HCT116 (cell line): ENCODE measurements around the gene FBXO34. TPM values are rescaled to one million over a fixed set of nuclear protein-coding genes. Genes with fewer than 3 reads are reported as not detected.

Source experiments
- ATAC-seq: fragments of 200-7000 bp; cut with Tn5 transposase; 2 replicates; pipeline ENCODE4 v1.9.1; 2020; ENCODE audit warnings: mild to moderate bottlenecking, moderate library complexity
- BruUV-seq: library from RNA; stranded (reverse); fragments of 400-500 nt; replicated peaks from 2 replicates; lab custom pipeline; 2021; lab: Mats Ljungman, UMichigan
- CTCF ChIA-PET: fragments of 300-600 bp; sonication (Branson Sonifier 250); formaldehyde crosslinking; loops from one replicate; lab custom pipeline; 2021; ENCODE audit warnings: antibody characterized with exemption; lab: Charles Lee
- POLR2A ChIA-PET: fragments of 300-600, 350-600 bp; sonication (Branson Sonifier 250); formaldehyde crosslinking; loops from one replicate; lab custom pipeline; 2021; ENCODE audit warnings: antibody characterized with exemption; lab: Charles Lee
- RAD21 ChIA-PET, 2 experiments: fragments of 300-600 bp; sonication (Branson Sonifier 250); formaldehyde crosslinking; loops; one replicate each; lab custom pipeline; 2023; ENCODE audit warnings: low total read pairs in 2 of 2; ENCODE audit not compliant: uncharacterized antibody in 2 of 2, unreplicated experiment in 2 of 2, low non-redundant PET in 1 of 2; lab: Charles Lee
- DNase-seq: peaks from one replicate; pipeline ENCODE4 v3.0.0-alpha.2; 2010; ENCODE audit warnings: low read depth, low spot score
- H2AFZ ChIP-seq: fragments of 200-600 bp; shearing (Covaris generic), sonication (generic); 2 replicates; pipeline ENCODE4 v1.6.1; 2017; ENCODE audit warnings: low read depth, mixed run types, mixed read lengths, antibody characterized with exemption, low read length; ENCODE audit not compliant: poor library complexity, severe bottlenecking
- H3K27ac ChIP-seq: 2 replicates; pipeline ENCODE4 v1.5.1; 2012; ENCODE audit warnings: low read depth, low read length
- H3K27me3 ChIP-seq: fragments of 200-600 bp; sonication (generic); 2 replicates; pipeline ENCODE4 v1.6.1; 2016; ENCODE audit warnings: mixed run types, low read length, mixed read lengths; ENCODE audit not compliant: insufficient read depth
- H3K36me3 ChIP-seq, 2 experiments: fragments of 200-500 bp in 1 of 2; fragments of 200-600 bp in 1 of 2; sonication (Bioruptor generic) in 1 of 2; sonication (generic) in 1 of 2; 2 replicates each; pipeline versions ENCODE4 v1.5.1 to v1.6.1; 2014 to 2016; ENCODE audit warnings: low read length in 2 of 2, inconsistent platforms in 1 of 2, mixed read lengths in 1 of 2, mixed run types in 1 of 2; ENCODE audit not compliant: insufficient read depth in 2 of 2, control insufficient read depth in 1 of 2
- H3K4me1 ChIP-seq, 2 experiments: fragments of 200-600 bp in 1 of 2; sonication (generic) in 1 of 2; 2 replicates each; pipeline versions ENCODE4 v1.5.1 to v1.6.1; 2012 to 2017; ENCODE audit warnings: low read length in 2 of 2, inconsistent platforms in 1 of 2, mild to moderate bottlenecking in 1 of 2, mixed read lengths in 1 of 2, mixed run types in 1 of 2, moderate library complexity in 1 of 2; ENCODE audit not compliant: insufficient read depth in 2 of 2, control insufficient read depth in 1 of 2
- H3K4me2 ChIP-seq: fragments of 200-600 bp; sonication (generic); 2 replicates; pipeline ENCODE4 v1.6.1; 2017; ENCODE audit warnings: mixed run types, low read length, mixed read lengths
- H3K4me3 ChIP-seq, 2 experiments: fragments of 200-600 bp in 1 of 2; sonication (generic) in 1 of 2; replicated peaks in 1 of 2; 2 replicates each; pipeline ENCODE4 v1.5.1; 2011 to 2016; ENCODE audit warnings: low read length in 2 of 2, control low read depth in 1 of 2, low read depth in 1 of 2, mild to moderate bottlenecking in 1 of 2, mixed read lengths in 1 of 2, mixed run types in 1 of 2
- H3K79me2 ChIP-seq: fragments of 200-600 bp; sonication (generic); 2 replicates; pipeline ENCODE4 v1.6.1; 2017; ENCODE audit warnings: mild to moderate bottlenecking, mixed run types, low read length, moderate library complexity, mixed read lengths; ENCODE audit not compliant: insufficient read depth
- H3K9ac ChIP-seq: fragments of 200-600 bp; sonication (generic); 2 replicates; pipeline ENCODE4 v1.6.1; 2016; ENCODE audit warnings: low read length, mixed read lengths
- H3K9me2 ChIP-seq: fragments of 200-600 bp; sonication (generic), shearing (Covaris generic); 2 replicates; pipeline ENCODE4 v1.6.1; 2017; ENCODE audit warnings: mixed run types, mild to moderate bottlenecking, moderate library complexity; ENCODE audit not compliant: insufficient read depth
- H3K9me3 ChIP-seq, 2 experiments: fragments of 200-500 bp in 1 of 2; fragments of 200-600 bp in 1 of 2; sonication (Bioruptor generic) in 1 of 2; sonication (generic) in 1 of 2; 2 replicates each; pipeline ENCODE4 v1.6.1; 2014 to 2017; ENCODE audit warnings: low read length in 2 of 2, mixed read lengths in 2 of 2, inconsistent platforms in 1 of 2, low read depth in 1 of 2, mild to moderate bottlenecking in 1 of 2, mixed run types in 1 of 2, moderate library complexity in 1 of 2; ENCODE audit not compliant: control insufficient read depth in 1 of 2, insufficient read depth in 1 of 2
- H4K20me1 ChIP-seq: fragments of 200-600 bp; sonication (generic), shearing (Covaris generic); 2 replicates; pipeline ENCODE4 v1.6.1; 2017; ENCODE audit warnings: mixed run types, mild to moderate bottlenecking, moderate library complexity; ENCODE audit not compliant: insufficient read depth
- CBX3 ChIP-seq: IDR thresholded peaks from 2 replicates; pipeline ENCODE4 v1.6.1; 2012; ENCODE audit warnings: low read depth
- CEBPB ChIP-seq: IDR thresholded peaks from 2 replicates; pipeline ENCODE4 v1.6.1; 2012; ENCODE audit warnings: low read depth
- CTCF ChIP-seq, 3 experiments: fragments of 200-600 bp in 1 of 3; sonication (generic) in 1 of 3; IDR thresholded peaks in 2 of 3; conservative IDR thresholded peaks in 1 of 3; 2 replicates each; pipeline ENCODE4 v1.5.1; 2012 to 2017; ENCODE audit warnings: low read depth in 2 of 3, low read length in 2 of 3, antibody characterized with exemption in 1 of 3, borderline replicate concordance in 1 of 3, control low read depth in 1 of 3, mild to moderate bottlenecking in 1 of 3, mixed read lengths in 1 of 3, mixed run types in 1 of 3, moderate library complexity in 1 of 3; ENCODE audit not compliant: insufficient read depth in 1 of 3
- EGR1 ChIP-seq: IDR thresholded peaks from 2 replicates; pipeline ENCODE4 v1.6.1; 2012; ENCODE audit warnings: low read depth
- ELF1 ChIP-seq: IDR thresholded peaks from 2 replicates; pipeline ENCODE4 v1.6.1; 2012; ENCODE audit warnings: low read depth, borderline replicate concordance
- EZH2 ChIP-seq: fragments of 200-600 bp; sonication (generic); IDR thresholded peaks from 2 replicates; pipeline ENCODE4 v1.6.1; 2017; ENCODE audit warnings: antibody characterized with exemption, mixed run types
- JUND ChIP-seq: IDR thresholded peaks from 2 replicates; pipeline ENCODE4 v1.6.1; 2012
- MAX ChIP-seq: IDR thresholded peaks from 2 replicates; pipeline ENCODE4 v1.6.1; 2012
- POLR2A ChIP-seq: IDR thresholded peaks from 2 replicates; pipeline ENCODE4 v1.7.0; 2011; ENCODE audit warnings: borderline replicate concordance; ENCODE audit not compliant: insufficient read depth, insufficient read length; ENCODE audit errors: extremely low read depth
- POLR2AphosphoS5 ChIP-seq: IDR thresholded peaks from 2 replicates; pipeline ENCODE4 v1.6.1; 2011; ENCODE audit warnings: mild to moderate bottlenecking, low read depth, low read length, moderate library complexity
- RAD21 ChIP-seq: IDR thresholded peaks from 2 replicates; pipeline ENCODE4 v1.6.1; 2012; ENCODE audit warnings: low read depth, mild to moderate bottlenecking
- SIN3A ChIP-seq: IDR thresholded peaks from 2 replicates; pipeline ENCODE4 v1.6.1; 2012; ENCODE audit warnings: low read depth
- SP1 ChIP-seq: IDR thresholded peaks from 2 replicates; pipeline ENCODE4 v1.6.1; 2012; ENCODE audit warnings: low read depth
- SRF ChIP-seq: IDR thresholded peaks from 2 replicates; pipeline ENCODE4 v1.6.1; 2012; ENCODE audit warnings: low read depth
- TCF7L2 ChIP-seq: IDR thresholded peaks from 2 replicates; pipeline ENCODE4 v1.7.0; 2011; ENCODE audit warnings: borderline replicate concordance, inconsistent platforms; ENCODE audit not compliant: insufficient read depth, insufficient read length; ENCODE audit errors: extremely low read depth
- YY1 ChIP-seq: IDR thresholded peaks from 2 replicates; pipeline ENCODE4 v1.6.1; 2011; ENCODE audit warnings: low read length, low read depth, moderate library complexity, mild to moderate bottlenecking; ENCODE audit not compliant: insufficient replicate concordance; ENCODE audit errors: extremely low read depth
- ZBTB33 ChIP-seq: IDR thresholded peaks from 2 replicates; pipeline ENCODE4 v1.6.1; 2011; ENCODE audit warnings: mild to moderate bottlenecking, low read length, moderate library complexity; ENCODE audit not compliant: insufficient replicate concordance; ENCODE audit errors: extremely low read depth
- ZFX ChIP-seq: fragments of 450-650 bp; IDR thresholded peaks from 2 replicates; pipeline ENCODE4 v1.6.1; 2017
- ZNF274 ChIP-seq: fragments of 200-500 bp; sonication (Bioruptor generic); IDR thresholded peaks from 2 replicates; pipeline ENCODE4 v1.6.1; 2014; ENCODE audit warnings: mild to moderate bottlenecking, low read depth, low read length, inconsistent platforms
- intact Hi-C: fragments of 100-400 bp; cut with micrococcal nuclease; formaldehyde crosslinking; loops from 2 replicates; pipeline ENCODE4 v1.10.0; 2022
- total RNA-seq: library from RNA; stranded (reverse); gene quantifications from one replicate; pipeline ENCODE4 v1.2.1, GENCODE V29; 2021; ENCODE audit not compliant: unreplicated experiment

Gene FBXO34
- total RNA-seq, 1 experiment from 2014 or later, result 26.9 TPM

GRCh38 chr14:55327179-55327578 is 56.0 kb downstream of the FBXO34 start:
- no peaks in the 10 kb centered on the region for H3K36me3 ChIP-seq
- H2AFZ ChIP-seq, result no peak overlapping the region
- DNase-seq (no peak), ATAC-seq (no peak)
- no peaks in the 10 kb centered on the region for H3K9me3 ChIP-seq
- POLR2A ChIA-PET, result no interaction called here
- H3K79me2 ChIP-seq, result peaks cover 63% of the 10 kb centered on the region
- H3K27me3 ChIP-seq, result no peaks in the 10 kb centered on the region
- TF ChIP-seq POLR2AphosphoS5, result no peak
- no peak for TF ChIP-seq ZBTB33
- TF ChIP-seq ZNF274, result no peak
- no peak for TF ChIP-seq CBX3
- no peak for TF ChIP-seq SP1
- no peak for TF ChIP-seq ZFX
- no peaks in the 10 kb centered on the region for H3K9me2 ChIP-seq
- CTCF ChIA-PET, result no interaction called here
- peaks cover 0 to 5% of the 10 kb centered on the region in 2 experiments; a peak in 1 of 4 replicates for H3K4me1 ChIP-seq
- no peak overlapping the region for H3K4me3 ChIP-seq
- RAD21 ChIA-PET, result no interaction called here
- H4K20me1 ChIP-seq, result peaks cover 2% of the 10 kb centered on the region; the same call in 1 of the 2 replicates
- no TSS peak for BruUV-seq
- H3K9ac ChIP-seq, result no peak overlapping the region
- intact Hi-C loops, result no loop called here
- H3K27ac ChIP-seq, result no peak overlapping the region
- no peak overlapping the region for H3K4me2 ChIP-seq

- DNase-seq, result no peak
- Histone ChIP-seq H3K4me2 (no peak overlapping the region), H3K9me2 (no peaks in the 10 kb centered on the region), H3K9ac (no peak overlapping the region), H3K27ac (no peak overlapping the region), H3K27me3 (no peaks in the 10 kb centered on the region), H3K4me3 (no peak overlapping the region), H4K20me1 (peaks cover 5% of the 10 kb centered on the region; the same call in 1 of the 2 replicates), H3K4me1 (peaks cover 0 to 5% of the 10 kb centered on the region in 2 experiments; a peak in 1 of 4 replicates), H2AFZ (no peak overlapping the region), H3K9me3 (no peaks in the 10 kb centered on the region), H3K36me3 (no peaks in the 10 kb centered on the region), H3K79me2 (peaks cover 68% of the 10 kb centered on the region)
- intact Hi-C loops, result no loop called here
- ChIA-PET RAD21 (no interaction called here), CTCF (no interaction called here), POLR2A (no interaction called here)
- BruUV-seq, result no TSS peak
- ATAC-seq, result no peak
- TF ChIP-seq POLR2A (no peak), ZNF274 (no peak), SIN3A (no peak), CBX3 (no peak), POLR2AphosphoS5 (no peak), SP1 (no peak), ZFX (no peak), EGR1 (no peak), SRF (no peak), YY1 (no peak), ELF1 (no peak), TCF7L2 (no peak), EZH2 (no peak), MAX (no peak), CEBPB (no peak), CTCF (IDR thresholded peaks at IDR 0.05 in 2 of 3, conservative IDR thresholded peaks at IDR 0.05 in 1 of 3; ENCODE audit: borderline replicate concordance in 1 of 3, insufficient read depth in 1 of 3, low read depth in 2 of 3, low read length in 2 of 3) (no peak), JUND (no peak), RAD21 (no peak)
Observed at GRCh38 chr14:55328317-55328716, 57.1 kb downstream of the FBXO34 start.
